Astrocyte of the cerebellum (primary cell): ENCODE results near the gene INPP4B.
A peak's percentile ranks its signal among the peaks of the same experiment; 100 is the strongest.

ENCODE experiments used
- DNase-seq: peaks from one replicate; pipeline ENCODE4 v3.0.0-alpha.2; 2011; ENCODE audit warnings: low read depth
- H3K4me3 ChIP-seq: 2 replicates; pipeline ENCODE4 v1.5.1; 2011; ENCODE audit warnings: mild to moderate bottlenecking, low read depth, low read length, moderate library complexity
- in situ Hi-C: cut with HindIII; loops from 2 replicates; pipeline ENCODE4 v1.10.0; 2017; ENCODE audit warnings: low sequenced_read_pairs
- TF ChIP-seq, protein P1 (sequence below): IDR thresholded peaks from 2 replicates; pipeline ENCODE4 v1.5.1; 2012; ENCODE audit warnings: low read length, low read depth, moderate library complexity, mild to moderate bottlenecking; ENCODE audit errors: missing control alignments

The INPP4B gene

DNA sequence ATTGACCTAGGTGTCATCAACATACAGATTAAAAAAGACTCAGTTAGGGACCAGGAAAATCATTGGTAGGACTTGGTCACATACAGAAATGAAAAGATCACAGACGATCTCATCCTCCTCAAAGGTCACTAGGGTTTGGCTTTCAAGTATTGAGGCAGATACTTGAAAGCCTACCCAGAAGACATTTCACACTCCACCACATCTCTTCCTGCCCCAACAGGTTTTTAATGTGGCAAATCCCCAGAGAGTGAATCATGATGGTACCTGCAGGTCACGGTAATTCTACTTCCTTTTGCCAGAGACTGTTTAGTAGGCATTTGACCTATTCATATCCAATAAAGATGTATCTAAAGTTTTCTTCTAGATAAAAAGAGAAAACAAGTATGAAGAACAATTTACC lies 44.1 kb downstream of the INPP4B start:
- DNase-seq: no peak
- H3K4me3 ChIP-seq: no peak overlapping the region
- TF ChIP-seq, protein P1, sequence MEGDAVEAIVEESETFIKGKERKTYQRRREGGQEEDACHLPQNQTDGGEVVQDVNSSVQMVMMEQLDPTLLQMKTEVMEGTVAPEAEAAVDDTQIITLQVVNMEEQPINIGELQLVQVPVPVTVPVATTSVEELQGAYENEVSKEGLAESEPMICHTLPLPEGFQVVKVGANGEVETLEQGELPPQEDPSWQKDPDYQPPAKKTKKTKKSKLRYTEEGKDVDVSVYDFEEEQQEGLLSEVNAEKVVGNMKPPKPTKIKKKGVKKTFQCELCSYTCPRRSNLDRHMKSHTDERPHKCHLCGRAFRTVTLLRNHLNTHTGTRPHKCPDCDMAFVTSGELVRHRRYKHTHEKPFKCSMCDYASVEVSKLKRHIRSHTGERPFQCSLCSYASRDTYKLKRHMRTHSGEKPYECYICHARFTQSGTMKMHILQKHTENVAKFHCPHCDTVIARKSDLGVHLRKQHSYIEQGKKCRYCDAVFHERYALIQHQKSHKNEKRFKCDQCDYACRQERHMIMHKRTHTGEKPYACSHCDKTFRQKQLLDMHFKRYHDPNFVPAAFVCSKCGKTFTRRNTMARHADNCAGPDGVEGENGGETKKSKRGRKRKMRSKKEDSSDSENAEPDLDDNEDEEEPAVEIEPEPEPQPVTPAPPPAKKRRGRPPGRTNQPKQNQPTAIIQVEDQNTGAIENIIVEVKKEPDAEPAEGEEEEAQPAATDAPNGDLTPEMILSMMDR: no peak
- in situ Hi-C loops: no loop called here

DNA sequence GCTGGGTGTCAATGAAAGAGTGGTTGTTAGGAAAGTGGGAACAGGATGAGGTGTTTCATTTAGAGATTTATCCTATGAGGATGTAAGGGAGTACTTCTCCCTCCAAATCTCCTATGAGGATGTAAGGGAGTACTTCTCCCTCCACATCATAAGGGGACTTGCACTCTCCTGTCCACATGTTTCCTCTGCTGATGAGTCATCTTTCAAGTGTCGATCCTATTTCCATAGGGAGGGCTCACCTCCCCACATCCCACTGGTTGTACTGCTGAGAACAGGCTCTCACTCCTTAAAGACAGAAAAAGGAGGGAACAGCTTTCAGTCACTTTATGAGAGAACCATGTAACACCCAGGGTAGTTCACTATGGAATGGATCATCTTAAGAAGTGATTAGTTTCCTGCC lies 65.0 kb downstream of the INPP4B start:
- in situ Hi-C loops: no loop called here
- no peak for DNase-seq
- TF ChIP-seq, protein P1: no peak
- no peak overlapping the region for H3K4me3 ChIP-seq

DNA sequence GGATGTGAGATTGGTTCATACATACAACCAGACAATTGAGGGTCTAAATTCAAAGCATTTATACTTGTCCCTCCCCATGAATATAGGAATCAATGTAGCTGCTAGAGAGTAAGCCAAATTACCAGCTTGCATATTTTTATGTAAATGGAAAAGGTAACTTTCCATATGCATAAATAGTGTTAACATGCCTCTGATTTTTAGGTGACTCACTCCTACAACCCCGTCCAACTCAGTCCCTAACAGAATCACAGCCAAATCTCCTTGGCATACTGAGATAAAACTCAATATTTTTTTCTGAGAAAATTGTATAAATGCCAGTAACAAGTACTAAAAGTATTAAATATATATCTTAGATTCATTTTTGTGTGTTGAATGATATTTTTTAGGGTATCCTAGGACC lies 67.2 kb downstream of the INPP4B start:
- DNase-seq: peak; percentile 3
- no peak overlapping the region for H3K4me3 ChIP-seq
- in situ Hi-C loops: loop anchor here (5.0 kb wide), 1 partner anchor 48 kb away; no protein-coding TSS in a partner anchor
- TF ChIP-seq, protein P1: no peak

DNA sequence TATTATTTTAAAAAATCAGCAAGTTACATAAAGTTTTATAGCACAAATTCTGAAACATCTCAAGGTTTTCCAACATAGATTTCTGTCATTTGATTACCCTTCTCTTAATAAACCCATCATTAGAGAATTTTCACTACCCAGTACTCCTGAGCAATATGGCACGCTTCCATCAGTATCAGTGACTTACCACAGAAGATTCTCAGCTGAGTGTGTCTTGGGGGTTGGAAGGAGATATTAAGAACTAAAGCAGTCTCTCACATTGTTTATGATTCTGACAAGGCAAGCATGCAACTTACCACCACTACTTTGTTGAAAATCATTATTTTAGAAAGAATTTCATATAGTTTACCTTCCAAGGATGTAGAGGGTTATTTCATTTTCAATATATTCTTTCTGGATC lies 67.7 kb downstream of the INPP4B start:
- in situ Hi-C loops: loop anchor here (5.0 kb wide), 1 partner anchor 49 kb away; no protein-coding TSS in a partner anchor
- peak; percentile 1 for DNase-seq
- no peak overlapping the region for H3K4me3 ChIP-seq
- TF ChIP-seq, protein P1: no peak

DNA sequence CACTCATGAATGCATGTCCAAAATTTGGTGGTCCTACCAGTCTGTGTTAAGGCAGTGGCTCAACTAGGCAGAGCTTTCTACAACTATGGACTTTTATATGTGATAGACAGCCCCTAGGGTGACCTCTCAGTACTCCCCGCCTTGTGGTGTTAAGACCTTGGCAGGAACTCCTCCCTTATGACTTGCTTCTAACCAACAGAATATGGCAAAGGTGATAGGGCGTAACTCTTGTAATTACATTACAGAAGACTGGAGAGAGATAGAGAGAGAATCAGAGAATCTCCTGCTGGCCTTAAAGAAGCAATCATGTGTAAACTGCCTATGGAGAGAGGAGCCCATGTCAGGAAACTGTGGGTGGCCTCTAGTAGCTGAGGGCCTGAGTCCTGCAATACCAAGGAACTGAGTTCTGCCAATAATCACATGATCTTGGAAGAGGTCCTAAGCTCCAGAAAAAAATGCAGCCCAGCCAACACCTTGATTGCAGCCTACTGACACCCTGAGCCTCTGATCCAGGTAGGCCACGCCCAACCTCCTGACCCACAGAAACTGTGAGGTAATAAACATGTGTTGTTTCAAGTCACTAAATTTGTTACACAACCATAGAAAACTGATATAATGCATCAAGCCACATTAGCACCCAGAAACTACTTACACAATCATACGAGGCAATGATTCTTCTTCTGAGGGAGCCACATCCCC lies 68.9 kb downstream of the INPP4B start:
- TF ChIP-seq, protein P1: no peak
- no peak for DNase-seq
- in situ Hi-C loops: loop anchor here (5.0 kb wide), 1 partner anchor 50 kb away; no protein-coding TSS in a partner anchor
- no peak overlapping the region for H3K4me3 ChIP-seq

DNA sequence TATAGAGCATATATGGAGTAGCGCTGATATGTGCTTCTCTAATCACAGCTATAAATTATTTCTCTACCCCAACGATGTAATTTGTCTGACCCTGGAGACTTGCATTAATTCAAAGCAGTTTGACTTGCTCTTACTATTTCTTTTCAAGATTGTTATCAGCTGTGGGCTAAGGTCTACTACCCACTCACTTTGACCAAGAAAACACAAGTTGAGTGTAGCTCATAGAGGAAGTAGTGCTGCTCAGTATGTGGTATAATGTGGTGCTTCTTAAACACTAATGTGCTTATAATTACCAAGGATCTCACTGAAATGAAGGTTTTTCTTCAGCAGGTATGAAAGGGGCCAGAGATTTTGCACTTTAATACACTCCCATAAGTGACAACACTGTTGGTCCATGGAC lies 70.1 kb downstream of the INPP4B start:
- no peak for DNase-seq
- no peak overlapping the region for H3K4me3 ChIP-seq
- in situ Hi-C loops: loop anchor here (5.0 kb wide), 1 partner anchor 51 kb away; no protein-coding TSS in a partner anchor
- TF ChIP-seq, protein P1: no peak
